GM19099 (cell line): ENCODE data around the gene DHX57.

Experiments
- POLR2A ChIP-seq: IDR thresholded peaks from 3 replicates; pipeline ENCODE4 v1.6.1; 2011; ENCODE audit warnings: low read depth; ENCODE audit not compliant: insufficient read length; ENCODE audit errors: extremely low read depth

The DHX57 gene

DNA sequence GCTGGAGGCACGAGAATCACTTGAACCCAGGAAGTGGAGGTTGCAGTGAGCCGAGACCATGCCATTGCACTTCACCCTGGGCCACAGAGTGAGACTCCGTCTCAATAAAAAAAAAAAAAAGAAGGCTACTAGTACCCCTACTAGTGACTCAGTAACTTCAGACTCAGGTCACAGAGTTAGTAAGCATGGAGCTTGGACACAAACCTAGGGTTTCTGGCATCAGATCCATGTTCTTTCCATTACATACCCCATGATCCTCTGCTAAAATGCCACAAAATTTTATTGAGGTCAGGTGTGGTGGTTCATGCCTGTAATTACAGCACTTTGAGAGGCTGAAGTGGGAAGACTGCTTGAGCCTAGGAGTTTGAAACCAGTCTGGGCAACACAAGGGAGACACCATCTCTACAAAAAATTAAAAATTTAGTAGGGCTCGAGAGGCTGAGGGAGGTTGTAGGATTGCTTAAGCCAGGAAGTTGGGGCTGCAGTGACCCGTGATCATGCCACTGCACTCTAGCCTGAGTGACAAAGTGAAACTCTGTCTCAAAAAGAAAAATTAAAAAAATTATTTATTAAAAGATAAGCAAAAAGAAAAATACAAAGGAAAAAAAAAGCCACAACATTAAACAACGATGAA is 45.1 kb downstream of the DHX57 start:
- TF ChIP-seq POLR2A, result no peak

- TF ChIP-seq POLR2A, result no peak
Measured at GRCh38 chr2:38829971-38830370, 45.8 kb downstream of the DHX57 start.

DNA sequence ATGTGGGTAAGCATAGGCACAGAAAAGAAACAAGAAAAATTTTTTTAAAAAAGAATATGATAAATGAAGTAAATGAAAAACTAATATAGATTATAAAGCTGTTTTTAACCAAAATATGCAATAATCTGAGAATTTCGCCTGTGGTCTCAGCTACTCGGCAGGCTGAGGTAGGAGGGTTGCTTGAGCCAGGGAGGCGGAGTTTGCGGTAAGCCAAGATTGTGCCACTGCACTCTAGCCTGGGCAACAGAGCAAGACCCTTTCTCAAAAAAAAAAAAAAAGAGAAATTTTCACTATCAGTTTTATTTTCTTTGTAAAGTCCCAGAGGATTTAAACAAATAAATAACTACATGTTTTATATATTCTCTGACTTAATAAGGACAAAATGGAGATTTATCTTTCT is 47.3 kb downstream of the DHX57 start:
- TF ChIP-seq POLR2A, result no peak

DNA sequence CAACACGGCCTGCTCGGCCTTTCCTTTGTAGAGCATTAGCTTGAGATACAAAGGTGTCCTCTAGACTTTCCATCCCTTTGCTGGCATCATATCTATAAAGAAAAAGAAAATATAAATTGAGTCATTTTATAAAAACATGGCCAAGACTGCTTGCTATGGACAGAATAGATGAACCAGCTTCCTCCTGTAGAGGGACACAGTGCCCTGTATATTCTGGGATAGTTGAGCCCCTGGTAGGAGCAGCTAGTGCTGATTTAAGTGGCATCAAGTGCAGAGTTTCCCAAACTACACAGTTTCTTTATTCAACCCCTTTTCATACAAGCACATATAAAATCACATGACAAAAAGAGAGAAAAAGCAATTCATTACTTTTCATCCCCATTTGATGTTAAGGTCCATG is 49.8 kb downstream of the DHX57 start:
- TF ChIP-seq POLR2A, result no peak

GRCh38 chr2:38824906-38825305 is 50.8 kb downstream of the DHX57 start:
- TF ChIP-seq POLR2A, result no peak

- TF ChIP-seq POLR2A, result no peak
Measured at GRCh38 chr2:38823386-38823785, 52.3 kb downstream of the DHX57 start.

GRCh38 chr2:38818565-38818964 is 57.2 kb downstream of the DHX57 start:
- no peak for TF ChIP-seq POLR2A

DNA sequence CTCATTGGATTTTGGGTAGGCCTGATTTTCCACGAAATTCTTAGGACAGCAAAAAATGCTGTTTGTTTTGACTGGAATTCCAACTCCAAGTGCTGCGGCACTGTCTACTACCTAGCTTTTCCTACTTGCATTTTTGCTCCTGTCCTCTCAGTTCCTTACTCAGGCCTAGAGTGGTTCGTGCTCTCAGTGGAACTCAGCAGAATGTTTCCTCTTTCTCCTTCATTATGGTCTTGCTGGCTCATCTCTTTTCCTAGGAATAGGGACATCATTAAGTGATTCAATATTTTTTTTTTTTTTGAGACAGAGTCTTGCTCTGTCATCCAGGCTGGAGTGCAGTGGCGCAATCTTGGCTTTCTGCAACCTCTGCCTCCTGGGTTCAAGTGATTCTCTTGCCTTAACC is 59.8 kb downstream of the DHX57 start:
- TF ChIP-seq POLR2A, result no peak

DNA sequence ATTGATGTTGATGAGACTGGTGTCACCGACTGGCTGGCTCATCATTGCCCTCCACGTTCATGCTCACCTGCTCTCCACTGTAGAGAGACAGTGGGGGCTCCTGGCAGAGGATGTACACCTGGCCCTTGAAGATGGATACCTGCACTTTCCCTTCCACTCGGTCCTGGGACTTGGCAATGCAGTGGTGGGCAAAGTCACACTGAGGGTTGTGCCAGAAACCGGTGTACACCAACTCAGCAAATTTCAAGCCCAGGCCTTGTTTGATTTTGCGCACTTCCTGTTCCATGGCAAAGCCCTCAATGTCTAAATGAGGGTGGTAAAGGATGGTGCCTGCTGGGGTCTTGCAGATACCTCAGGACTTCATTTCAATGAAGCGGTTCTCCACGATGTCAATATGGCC is 65.2 kb downstream of the DHX57 start:
- no peak for TF ChIP-seq POLR2A

DNA sequence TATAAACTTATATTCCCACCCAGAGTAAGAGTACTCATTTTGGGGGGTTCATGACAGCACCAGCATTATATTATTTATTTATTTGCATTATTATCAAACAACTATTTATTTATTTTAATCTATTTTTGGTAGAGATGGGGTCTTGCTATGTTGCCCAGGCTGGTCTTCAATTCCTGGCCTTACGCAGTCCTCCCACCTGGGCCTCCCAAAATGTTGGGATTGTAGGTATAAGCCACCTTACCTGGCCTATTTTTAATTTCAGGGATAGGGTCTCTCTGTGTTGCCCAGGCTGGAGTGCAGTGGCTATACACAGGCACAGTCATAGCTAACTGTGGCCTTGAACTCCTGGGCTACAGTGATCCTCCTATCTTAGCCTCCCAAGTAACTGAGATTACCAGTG is 67.1 kb downstream of the DHX57 start:
- TF ChIP-seq POLR2A, result no peak

- no peak for TF ChIP-seq POLR2A
Measured at GRCh38 chr2:38806733-38807059, 69.0 kb downstream of the DHX57 start.

DNA sequence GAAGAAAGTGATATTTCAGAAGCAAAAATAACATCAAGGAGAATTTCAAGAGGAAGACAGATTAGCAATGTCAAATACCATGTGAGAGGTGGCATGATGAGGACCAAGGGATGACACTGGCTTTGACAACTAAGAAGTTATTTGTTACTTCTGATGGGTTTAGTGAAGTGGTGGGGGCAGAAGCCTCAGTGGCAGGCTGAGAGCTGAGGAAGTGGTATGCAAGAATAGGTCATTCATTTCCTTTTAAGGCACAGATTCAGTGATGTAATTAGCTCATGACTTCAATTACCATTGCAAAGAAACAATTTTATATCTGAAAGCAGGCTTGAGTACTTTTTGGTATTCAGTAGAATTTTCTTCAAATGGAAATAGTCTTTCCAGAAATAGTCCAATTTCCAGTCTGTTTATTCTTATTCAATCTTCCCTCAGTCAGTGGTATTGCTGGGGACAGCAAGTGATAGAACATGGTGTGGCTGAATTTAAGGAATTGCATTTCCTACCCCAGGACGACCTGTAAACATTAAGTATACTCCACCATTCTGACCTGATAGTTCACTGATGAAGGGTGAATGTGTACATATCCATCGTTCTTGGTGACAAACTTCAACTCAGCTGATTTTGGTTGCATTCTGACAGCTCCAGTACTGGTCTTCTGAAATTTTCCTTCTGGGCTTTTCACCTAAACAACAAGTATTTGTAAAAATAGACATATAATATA is 69.6 kb downstream of the DHX57 start:
- TF ChIP-seq POLR2A, result no peak

DNA sequence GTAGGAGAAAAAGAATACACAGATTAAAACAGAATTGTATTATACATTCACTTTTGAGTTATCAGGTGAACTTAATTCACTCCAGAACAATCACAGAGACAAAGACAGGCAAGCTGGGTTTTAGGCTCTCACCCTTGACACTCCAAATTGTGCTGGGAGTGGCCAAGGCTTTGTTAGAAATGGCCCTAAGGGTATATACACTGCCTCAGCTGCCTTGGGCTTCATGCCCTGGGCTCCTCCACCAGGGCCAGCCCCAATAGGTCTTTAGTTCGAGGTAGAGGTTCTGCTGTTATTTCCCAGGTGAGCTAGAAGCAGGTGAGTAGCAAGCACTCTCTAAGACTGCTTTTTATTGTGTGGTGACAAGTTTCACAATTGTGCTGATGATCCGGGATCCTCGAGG is 77.8 kb downstream of the DHX57 start:
- TF ChIP-seq POLR2A, result no peak

DNA sequence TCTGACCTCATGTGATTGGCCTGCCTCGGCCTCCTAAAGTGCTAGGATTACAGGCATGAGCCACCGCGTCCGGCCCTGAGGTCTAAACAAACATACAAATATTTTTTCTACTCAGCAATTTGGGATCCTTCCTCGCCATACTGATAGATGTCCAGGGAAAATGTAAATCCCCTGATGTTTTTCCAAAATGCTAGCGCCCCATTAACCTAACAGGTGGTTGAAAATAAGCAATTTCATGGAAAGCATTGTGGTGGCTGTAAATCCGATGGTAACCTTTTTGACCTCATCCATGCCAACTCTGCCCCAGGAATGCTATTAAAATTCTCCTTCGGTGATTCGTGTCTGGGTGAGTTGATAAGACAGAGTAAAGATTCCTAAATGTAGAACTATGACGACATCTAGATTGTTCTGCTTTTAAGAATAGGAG is 78.5 kb downstream of the DHX57 start:
- TF ChIP-seq POLR2A, result no peak

DNA sequence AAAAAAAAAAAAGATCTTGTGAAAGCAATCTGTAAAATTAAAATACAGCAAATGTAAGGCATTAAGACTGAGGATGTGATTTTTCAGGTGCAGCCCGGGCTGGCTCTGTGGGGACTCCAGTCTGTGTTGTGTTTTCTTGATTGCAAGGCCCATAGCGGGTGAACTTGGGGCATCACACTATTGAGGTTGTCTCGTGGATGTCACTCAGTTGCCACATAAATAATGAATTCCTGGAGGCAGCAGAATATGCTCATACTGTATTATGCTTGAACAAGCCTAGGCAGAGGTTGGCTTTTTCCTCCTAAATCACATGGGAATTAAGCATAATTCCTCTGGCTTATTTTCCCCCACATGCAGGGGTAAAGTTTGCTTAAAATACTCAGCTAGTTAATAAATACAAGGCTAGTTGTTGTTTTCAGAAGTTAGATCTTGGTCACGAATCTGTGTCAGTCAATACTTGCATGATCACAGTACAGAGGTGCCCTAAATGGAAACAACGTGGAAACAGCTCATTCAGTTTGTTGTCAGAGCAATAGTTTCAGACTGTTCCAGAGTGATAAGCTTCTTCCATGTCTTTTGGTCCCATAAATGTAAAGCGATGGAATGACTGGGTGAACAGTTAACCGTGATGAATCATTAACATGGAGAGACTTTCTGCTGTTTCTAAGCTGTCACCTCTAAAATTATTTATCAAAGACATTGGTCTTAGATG is 81.3 kb downstream of the DHX57 start:
- no peak for TF ChIP-seq POLR2A

- no peak for TF ChIP-seq POLR2A
Measured at GRCh38 chr2:38793511-38793910, 82.2 kb downstream of the DHX57 start.
